Type B pancreatic cell (in vitro differentiated cells): Measurements from ENCODE around the gene WBP1. TPM values are rescaled to one million over a fixed set of nuclear protein-coding genes. Genes with fewer than 3 reads are reported as not detected.
A peak's percentile ranks its signal among the peaks of the same experiment; 100 is the strongest.
"Not testable (repeated sequence)": the region's sequence is repeated elsewhere in the genome, so short reads cannot be mapped to it uniquely, and the experiment has no call there.

Experiments
- DNase-seq: peaks from one replicate; pipeline ENCODE4 v3.0.0; 2021; ENCODE audit warnings: mixed read lengths; ENCODE audit not compliant: unreplicated experiment; ENCODE audit errors: extremely low spot score
- H3K27ac Mint-ChIP-seq: 2 replicates; pipeline ENCODE4 v1.8.0; 2021; ENCODE audit warnings: mild to moderate bottlenecking, mixed read lengths
- H3K27me3 Mint-ChIP-seq: 2 replicates; pipeline ENCODE4 v1.8.0; 2021; ENCODE audit warnings: mixed read lengths
- H3K36me3 Mint-ChIP-seq: 2 replicates; pipeline ENCODE4 v1.8.0; 2021; ENCODE audit warnings: mixed read lengths
- H3K4me1 Mint-ChIP-seq: one replicate; pipeline ENCODE4 v1.8.0; 2021; ENCODE audit warnings: mixed read lengths; ENCODE audit not compliant: unreplicated experiment
- H3K4me3 Mint-ChIP-seq: 2 replicates; pipeline ENCODE4 v1.8.0; 2021; ENCODE audit warnings: mild to moderate bottlenecking, mixed read lengths
- H3K9me3 Mint-ChIP-seq: 2 replicates; pipeline ENCODE4 v1.8.0; 2021; ENCODE audit warnings: mixed read lengths
- CTCF ChIP-seq: fragments of 200-600 bp; sonication (generic); conservative IDR thresholded peaks from 2 replicates; pipeline ENCODE4 v1.5.0; 2021; ENCODE audit warnings: antibody characterized with exemption, mild to moderate bottlenecking
- total RNA-seq: library from RNA; stranded (reverse); gene quantifications from 2 replicates; pipeline ENCODE4 v1.2.1, GENCODE V29; 2021; ENCODE audit warnings: low replicate concordance

WBP1 gene
- total RNA-seq, 1 donor from 2014 or later, result 121 TPM

- DNase-seq, result no peak
- Mint-ChIP-seq H3K36me3 (peaks cover 7% of the 10 kb centered on the region), H3K4me3 (peak overlapping the region; percentile 80), H3K4me1 (peaks cover 13% of the 10 kb centered on the region), H3K27ac (peak overlapping the region; percentile 77), H3K27me3 (peaks cover 4% of the 10 kb centered on the region), H3K9me3 (no peaks in the 10 kb centered on the region)
- no peak for TF ChIP-seq CTCF
Measured at GRCh38 chr2:74462786-74463105, 4.5 kb downstream of the WBP1 start.

- DNase-seq, result no peak
- Mint-ChIP-seq H3K4me1 (peaks cover 11% of the 10 kb centered on the region), H3K27me3 (no peaks in the 10 kb centered on the region), H3K4me3 (peak overlapping the region; percentile 97), H3K27ac (peak overlapping the region; percentile 66), H3K36me3 (peaks cover 3% of the 10 kb centered on the region), H3K9me3 (no peaks in the 10 kb centered on the region)
- TF ChIP-seq CTCF, result no peak
Measured at GRCh38 chr2:74464406-74464805, 6.2 kb downstream of the WBP1 start.

- DNase-seq, H3K27me3 Mint-ChIP-seq, H3K9me3 Mint-ChIP-seq, H3K4me1 Mint-ChIP-seq: not testable (repeated sequence)
- Mint-ChIP-seq H3K36me3 (peaks cover 16% of the 10 kb centered on the region), H3K4me3 (peak overlapping the region; percentile 73), H3K27ac (peak overlapping the region; percentile 74)
Measured at GRCh38 chr2:74470742-74471141, 12.5 kb downstream of the WBP1 start.

- Mint-ChIP-seq H3K4me3 (peak overlapping the region; percentile 99), H3K27me3 (no peaks in the 10 kb centered on the region), H3K4me1 (peaks cover 9% of the 10 kb centered on the region), H3K36me3 (peaks cover 16% of the 10 kb centered on the region), H3K9me3 (no peaks in the 10 kb centered on the region), H3K27ac (peak overlapping the region; percentile 97)
- no peak for DNase-seq
- no peak for TF ChIP-seq CTCF
Measured at GRCh38 chr2:74471332-74472065, 13.3 kb downstream of the WBP1 start.

GRCh38 chr2:74472086-74472944 lies 14.1 kb downstream of the WBP1 start, which contains the start of gene MRPL53:
TSS of gene MRPL53 (minus strand) at chr2:74472680. CDS start at chr2:74472660, 20 bp downstream.
- TF ChIP-seq CTCF, result no peak
- DNase-seq, result peak; percentile 96
- Mint-ChIP-seq H3K27ac (peak within 1 kb of the TSS; percentile 97), H3K4me1 (peaks cover 9% of the 10 kb centered on the region), H3K9me3 (no peaks in the 10 kb centered on the region), H3K27me3 (no peaks in the 10 kb centered on the region), H3K4me3 (peak within 1 kb of the TSS; percentile 99), H3K36me3 (peaks cover 16% of the 10 kb centered on the region)

- Mint-ChIP-seq H3K36me3 (peaks cover 16% of the 10 kb centered on the region), H3K4me3 (peak overlapping the region; percentile 99), H3K27ac (peak overlapping the region; percentile 97), H3K4me1 (peaks cover 9% of the 10 kb centered on the region), H3K27me3 (no peaks in the 10 kb centered on the region), H3K9me3 (no peaks in the 10 kb centered on the region)
- no peak for TF ChIP-seq CTCF
- no peak for DNase-seq
Measured at GRCh38 chr2:74472945-74473258, 14.7 kb downstream of the WBP1 start.
